Globus pallidus (tissue), 1 donor: Measurements from ENCODE around the gene C2CD4C.
"Not testable (repeated sequence)": the region's sequence is repeated elsewhere in the genome, so short reads cannot be mapped to it uniquely, and the experiment has no call there.

Source experiments
- DNase-seq: peaks from one replicate; pipeline ENCODE4 v3.0.0-alpha.2; 2015; ENCODE audit warnings: low spot score

C2CD4C gene

GRCh38 chr19:438416-438958, 29.5 kb upstream of the C2CD4C start:
- DNase-seq: no peak

GRCh38 chr19:437041-437440, 28.1 kb upstream of the C2CD4C start:
- DNase-seq: no peak

- no peak for DNase-seq
Measured at GRCh38 chr19:436413-436950, 27.5 kb upstream of the C2CD4C start.

- DNase-seq: no peak
Measured at GRCh38 chr19:435707-436412, 26.9 kb upstream of the C2CD4C start.

GRCh38 chr19:435056-435706, 26.2 kb upstream of the C2CD4C start:
- DNase-seq: no peak

GRCh38 chr19:434152-434960, 25.4 kb upstream of the C2CD4C start:
- DNase-seq: no peak

- DNase-seq: no peak
Measured at GRCh38 chr19:430701-431100, 21.8 kb upstream of the C2CD4C start.

- DNase-seq: no peak
Measured at GRCh38 chr19:428149-428548, 19.2 kb upstream of the C2CD4C start.

- not testable (repeated sequence) for DNase-seq
Measured at GRCh38 chr19:427675-428074, 18.7 kb upstream of the C2CD4C start.

- no peak for DNase-seq
Measured at GRCh38 chr19:426725-427445, 17.9 kb upstream of the C2CD4C start.

- no peak for DNase-seq
Measured at GRCh38 chr19:425056-425455, 16.1 kb upstream of the C2CD4C start.

GRCh38 chr19:424546-424945, 15.6 kb upstream of the C2CD4C start:
- no peak for DNase-seq

GRCh38 chr19:423691-424466, 14.9 kb upstream of the C2CD4C start:
- no peak for DNase-seq

GRCh38 chr19:422917-423226, 13.9 kb upstream of the C2CD4C start:
- DNase-seq: not testable (repeated sequence)

GRCh38 chr19:422213-422916, 13.4 kb upstream of the C2CD4C start:
- DNase-seq: no peak

GRCh38 chr19:419721-420515, 11.0 kb upstream of the C2CD4C start:
- no peak for DNase-seq

GRCh38 chr19:418761-419671, 10.1 kb upstream of the C2CD4C start:
- no peak for DNase-seq

- no peak for DNase-seq
Measured at GRCh38 chr19:416416-416815, 7.5 kb upstream of the C2CD4C start.

- DNase-seq: no peak
Measured at GRCh38 chr19:415292-415691, 6.3 kb upstream of the C2CD4C start.
